Stimulated activated naive CD8-positive, alpha-beta T cell treated with anti-CD3 and anti-CD28 coated beads, Interleukin-15, Interleukin-2, amounts not matched to agents 100 ng/mL and 50 ng/mL, for 24 hours (primary cell): ENCODE measurements around the gene IREB2.
"Not testable (repeated sequence)": the region's sequence is repeated elsewhere in the genome, so short reads cannot be mapped to it uniquely, and the experiment has no call there.

Experiments
- H3K27ac Mint-ChIP-seq: one replicate; pipeline ENCODE4 v1.8.0; 2021; ENCODE audit warnings: mild to moderate bottlenecking, mixed read lengths
- H3K27me3 Mint-ChIP-seq: one replicate; pipeline ENCODE4 v1.8.0; 2021; ENCODE audit warnings: mixed read lengths
- H3K36me3 Mint-ChIP-seq: one replicate; pipeline ENCODE4 v1.8.0; 2021; ENCODE audit warnings: low read depth, mixed read lengths
- H3K4me1 Mint-ChIP-seq: one replicate; pipeline ENCODE4 v1.8.0; 2021; ENCODE audit warnings: low read depth, mixed read lengths
- H3K4me3 Mint-ChIP-seq: one replicate; pipeline ENCODE4 v1.8.0; 2021; ENCODE audit warnings: mild to moderate bottlenecking, mixed read lengths
- H3K9me3 Mint-ChIP-seq: one replicate; pipeline ENCODE4 v1.8.0; 2021; ENCODE audit warnings: mixed read lengths

The IREB2 gene

DNA sequence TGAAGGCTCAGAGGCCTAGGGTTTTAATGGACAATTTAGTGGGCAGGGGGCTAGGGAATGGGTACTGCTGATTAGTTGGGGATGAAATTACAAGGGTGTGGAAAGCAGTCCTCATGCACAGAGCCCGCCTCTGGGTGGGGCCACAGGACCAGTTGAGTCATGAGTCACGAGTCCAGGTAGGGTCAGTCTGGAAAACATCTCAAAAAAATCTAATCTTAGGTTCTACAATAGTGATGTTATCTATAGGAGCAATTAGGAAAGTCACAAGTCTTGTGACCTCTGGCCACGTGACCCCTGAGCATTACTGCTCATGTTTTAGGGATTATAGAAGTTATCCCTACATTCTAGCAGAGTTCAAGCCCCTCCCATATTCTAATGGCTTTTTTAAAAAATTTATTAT lies 18.6 kb upstream of the IREB2 start:
- H3K36me3 Mint-ChIP-seq, result no peaks in the 10 kb centered on the region
- peaks cover 8% of the 10 kb centered on the region for H3K27me3 Mint-ChIP-seq
- no peaks in the 10 kb centered on the region for H3K9me3 Mint-ChIP-seq
- H3K27ac Mint-ChIP-seq, result no peak overlapping the region
- no peaks in the 10 kb centered on the region for H3K4me1 Mint-ChIP-seq
- H3K4me3 Mint-ChIP-seq, result no peak overlapping the region

DNA sequence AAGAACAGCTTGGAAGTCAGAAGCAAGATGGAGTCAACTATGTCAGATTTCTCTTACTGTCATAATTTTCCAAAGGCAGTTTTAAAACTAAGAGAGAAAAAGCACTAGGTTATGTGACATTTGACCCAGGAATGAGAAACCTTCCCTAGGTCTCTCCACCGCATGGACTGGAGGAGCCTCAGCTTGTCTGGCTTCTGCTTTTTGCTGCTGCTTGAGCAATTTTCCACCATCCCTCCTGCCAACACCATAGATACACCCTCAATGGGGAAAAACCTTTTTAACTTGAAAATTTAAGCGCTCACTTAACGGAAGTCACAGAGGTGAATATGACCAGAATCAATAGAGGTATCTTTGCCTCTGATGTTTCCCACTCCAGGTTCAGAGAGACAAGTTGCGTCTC lies 17.8 kb upstream of the IREB2 start:
- H3K9me3 Mint-ChIP-seq, result no peaks in the 10 kb centered on the region
- peaks cover 5% of the 10 kb centered on the region for H3K27me3 Mint-ChIP-seq
- H3K36me3 Mint-ChIP-seq, result no peaks in the 10 kb centered on the region
- no peak overlapping the region for H3K27ac Mint-ChIP-seq
- peaks cover 3% of the 10 kb centered on the region for H3K4me1 Mint-ChIP-seq
- H3K4me3 Mint-ChIP-seq, result no peak overlapping the region

DNA sequence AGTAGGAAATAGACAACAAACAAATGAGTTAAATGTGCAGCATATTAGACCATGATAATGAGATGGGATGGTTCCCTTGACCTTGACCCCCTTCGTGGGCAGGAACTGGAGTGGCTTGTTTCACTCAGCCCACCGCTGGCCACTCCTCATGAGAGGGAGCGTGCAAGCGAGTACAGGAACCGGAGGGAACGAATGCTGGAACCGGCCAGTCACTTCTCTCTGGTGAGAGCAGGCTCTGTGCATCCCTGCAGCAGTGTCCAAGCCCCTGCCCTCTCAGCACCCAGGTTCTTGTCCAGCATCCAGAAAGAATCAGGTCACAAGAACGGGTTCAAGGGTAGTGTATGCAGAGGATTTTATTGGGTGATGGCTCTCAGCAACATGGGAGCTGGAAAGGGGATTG lies 17.2 kb upstream of the IREB2 start:
- Mint-ChIP-seq H3K9me3 (no peaks in the 10 kb centered on the region), H3K4me3 (no peak overlapping the region), H3K27me3 (peaks cover 5% of the 10 kb centered on the region), H3K27ac (no peak overlapping the region), H3K36me3 (no peaks in the 10 kb centered on the region), H3K4me1 (peaks cover 8% of the 10 kb centered on the region)

DNA sequence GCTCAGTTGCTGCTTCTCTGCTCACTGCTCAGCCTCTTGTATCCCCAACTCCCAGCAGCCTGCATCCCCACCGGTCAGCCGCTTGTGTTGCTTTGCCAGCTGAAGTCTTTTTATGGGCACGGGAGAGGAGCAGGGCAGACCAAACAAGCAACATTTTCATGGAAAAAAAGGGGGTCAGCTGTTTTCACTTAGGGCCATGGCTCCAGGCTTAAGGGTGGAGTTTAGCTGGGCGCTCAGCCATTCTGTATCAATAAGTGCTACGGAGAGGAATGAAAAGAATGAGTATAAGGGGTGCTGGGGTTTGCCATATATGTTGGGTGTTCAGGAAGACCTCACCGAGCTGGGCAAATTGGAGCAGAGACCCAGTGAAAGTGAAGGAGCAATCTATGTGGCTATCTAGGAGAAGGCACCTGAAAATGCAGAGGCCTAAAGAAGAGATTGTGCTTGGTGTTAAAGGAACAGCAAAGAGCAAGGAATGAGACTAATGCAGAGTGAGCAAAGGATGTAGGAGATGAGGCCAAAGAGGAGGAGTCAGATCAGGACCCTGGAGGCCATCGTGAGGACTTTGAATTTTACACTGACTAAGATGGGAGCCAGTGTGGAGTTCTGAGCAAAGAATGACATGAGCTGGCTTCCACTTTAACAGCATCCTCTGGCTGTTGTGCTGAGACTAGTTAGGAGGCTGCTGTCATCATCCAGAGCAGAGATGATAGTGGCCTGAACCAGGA lies 16.6 kb upstream of the IREB2 start:
- H3K27me3 Mint-ChIP-seq, result peaks cover 5% of the 10 kb centered on the region
- no peaks in the 10 kb centered on the region for H3K36me3 Mint-ChIP-seq
- no peak overlapping the region for H3K27ac Mint-ChIP-seq
- H3K9me3 Mint-ChIP-seq, result no peaks in the 10 kb centered on the region
- peaks cover 15% of the 10 kb centered on the region for H3K4me1 Mint-ChIP-seq
- no peak overlapping the region for H3K4me3 Mint-ChIP-seq

DNA sequence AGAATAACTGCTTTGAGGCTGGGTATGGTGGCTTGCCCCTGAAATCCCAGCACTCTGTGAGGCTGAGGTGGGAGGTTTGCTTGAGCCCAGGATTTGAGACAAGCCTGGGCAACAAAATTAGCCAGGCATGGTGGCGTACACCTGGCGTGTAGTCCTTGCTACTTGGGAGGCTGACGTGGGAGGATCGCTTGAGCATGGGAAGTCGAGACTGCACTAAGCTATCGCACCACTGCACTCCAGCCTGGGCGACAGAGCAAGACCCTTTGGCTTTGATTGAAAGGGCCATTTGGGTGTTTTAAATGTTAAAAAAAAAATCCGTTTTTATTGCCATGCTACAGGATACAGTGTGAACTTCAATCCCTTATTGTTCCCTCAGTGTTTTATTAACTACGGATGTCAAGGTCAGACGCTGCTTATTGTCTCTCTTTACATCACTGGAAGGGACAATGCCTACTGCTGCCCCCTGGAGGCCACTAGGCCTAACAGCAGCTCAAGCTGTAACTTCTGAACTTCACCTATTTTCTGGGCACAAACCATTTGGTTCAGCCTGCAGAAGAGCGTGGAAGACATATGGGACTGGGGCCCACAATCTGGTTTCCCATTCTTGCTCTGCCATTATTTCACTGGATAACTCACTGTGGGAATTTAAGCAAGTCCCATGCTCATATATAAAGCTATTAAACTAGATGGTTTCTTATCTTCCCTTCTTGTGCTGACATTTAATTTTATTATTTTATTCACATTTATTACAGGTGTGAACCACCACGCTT lies 15.3 kb upstream of the IREB2 start:
- peaks cover 15% of the 10 kb centered on the region for H3K4me1 Mint-ChIP-seq
- no peaks in the 10 kb centered on the region for H3K36me3 Mint-ChIP-seq
- H3K27me3 Mint-ChIP-seq, result peaks cover 5% of the 10 kb centered on the region
- H3K27ac Mint-ChIP-seq, result no peak overlapping the region
- no peak overlapping the region for H3K4me3 Mint-ChIP-seq
- no peaks in the 10 kb centered on the region for H3K9me3 Mint-ChIP-seq

DNA sequence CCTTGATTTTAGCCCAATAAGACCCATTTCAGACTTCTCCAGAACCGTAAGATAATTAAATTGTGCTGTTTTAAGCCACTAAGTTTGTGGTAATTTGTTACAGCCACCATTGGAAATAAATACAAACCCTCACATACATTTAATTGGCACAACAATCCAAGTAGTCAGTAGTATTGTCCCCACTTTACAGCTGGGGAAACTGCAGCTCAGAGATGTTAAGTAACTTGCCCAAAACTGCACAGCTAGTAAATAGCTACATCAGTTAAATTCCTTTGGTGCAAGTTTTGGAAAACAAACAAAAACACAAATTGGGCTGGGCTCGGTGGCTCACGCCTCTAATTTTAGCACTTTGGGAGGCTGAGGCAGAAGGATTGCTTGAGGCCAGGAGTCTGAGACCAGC lies 13.3 kb upstream of the IREB2 start:
- Mint-ChIP-seq H3K36me3 (no peaks in the 10 kb centered on the region), H3K4me3 (no peak overlapping the region), H3K4me1 (peaks cover 15% of the 10 kb centered on the region), H3K27me3 (peaks cover 5% of the 10 kb centered on the region), H3K27ac (no peak overlapping the region), H3K9me3 (no peaks in the 10 kb centered on the region)

DNA sequence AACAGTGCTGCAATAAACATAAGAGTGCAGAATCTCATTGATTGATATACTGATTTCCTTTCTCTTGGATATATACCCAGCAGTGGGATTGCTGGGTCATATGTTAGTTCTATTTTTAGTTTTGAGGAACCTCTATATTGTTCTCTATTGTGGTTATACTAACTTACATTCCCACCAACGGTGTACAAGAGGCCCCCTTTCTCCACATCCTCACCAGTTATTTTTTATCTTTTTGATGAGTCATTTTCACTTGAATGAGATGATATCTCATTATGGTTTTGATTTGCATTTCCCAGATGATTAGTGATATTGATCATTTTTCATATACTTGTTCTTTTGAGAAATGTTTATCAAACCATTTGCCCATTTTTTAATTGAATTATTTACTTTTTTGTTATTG lies 12.4 kb upstream of the IREB2 start:
- H3K9me3 Mint-ChIP-seq, result no peaks in the 10 kb centered on the region
- no peak overlapping the region for H3K27ac Mint-ChIP-seq
- no peaks in the 10 kb centered on the region for H3K36me3 Mint-ChIP-seq
- H3K4me1 Mint-ChIP-seq, result peaks cover 15% of the 10 kb centered on the region
- H3K4me3 Mint-ChIP-seq, result no peak overlapping the region
- H3K27me3 Mint-ChIP-seq, result peaks cover 5% of the 10 kb centered on the region

DNA sequence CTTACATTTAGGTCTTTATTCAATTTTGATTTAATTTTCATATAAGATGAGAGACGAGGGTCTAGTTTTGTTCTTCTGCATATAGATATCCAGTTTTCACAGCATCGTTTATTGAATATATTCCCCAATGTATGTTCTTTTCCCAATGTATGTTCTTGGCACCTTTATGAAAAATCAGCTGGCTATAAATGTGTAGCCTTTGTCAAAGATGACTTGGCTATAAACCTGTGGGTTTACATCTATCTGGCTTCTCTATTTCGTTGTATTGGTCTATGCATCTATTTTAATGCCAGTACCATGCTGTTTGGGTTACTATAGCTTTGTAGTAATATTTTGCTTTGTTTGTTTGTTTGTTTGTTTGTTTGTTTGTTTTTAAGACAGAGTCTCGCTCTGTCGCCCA lies 11.7 kb upstream of the IREB2 start:
- H3K4me1 Mint-ChIP-seq, result peaks cover 15% of the 10 kb centered on the region
- peaks cover 9% of the 10 kb centered on the region for H3K27me3 Mint-ChIP-seq
- H3K4me3 Mint-ChIP-seq, result no peak overlapping the region
- H3K36me3 Mint-ChIP-seq, result no peaks in the 10 kb centered on the region
- no peak overlapping the region for H3K27ac Mint-ChIP-seq
- H3K9me3 Mint-ChIP-seq, result no peaks in the 10 kb centered on the region

DNA sequence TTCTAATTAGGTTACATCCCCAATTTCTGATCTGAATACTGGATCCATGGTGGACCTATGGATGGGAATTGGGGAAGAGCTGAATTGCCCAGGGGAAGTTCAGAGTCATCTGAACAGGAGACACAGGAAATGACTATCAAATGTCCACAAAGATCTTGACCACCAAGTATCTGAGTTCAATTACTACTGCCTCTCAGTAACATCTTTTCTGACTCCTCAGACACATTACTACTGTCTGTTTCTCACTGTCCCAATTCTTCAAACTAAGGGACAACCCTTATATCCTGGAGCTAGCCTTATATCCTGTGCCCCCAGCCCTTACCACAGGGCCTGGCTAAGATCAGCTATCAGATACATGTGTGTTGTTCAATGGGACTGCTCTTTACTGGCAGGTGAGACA lies 10.1 kb upstream of the IREB2 start:
- peaks cover 9% of the 10 kb centered on the region for H3K27me3 Mint-ChIP-seq
- H3K4me3 Mint-ChIP-seq, result no peak overlapping the region
- H3K4me1 Mint-ChIP-seq, result peaks cover 24% of the 10 kb centered on the region
- no peaks in the 10 kb centered on the region for H3K9me3 Mint-ChIP-seq
- no peaks in the 10 kb centered on the region for H3K36me3 Mint-ChIP-seq
- H3K27ac Mint-ChIP-seq, result peak overlapping the region; percentile 58

DNA sequence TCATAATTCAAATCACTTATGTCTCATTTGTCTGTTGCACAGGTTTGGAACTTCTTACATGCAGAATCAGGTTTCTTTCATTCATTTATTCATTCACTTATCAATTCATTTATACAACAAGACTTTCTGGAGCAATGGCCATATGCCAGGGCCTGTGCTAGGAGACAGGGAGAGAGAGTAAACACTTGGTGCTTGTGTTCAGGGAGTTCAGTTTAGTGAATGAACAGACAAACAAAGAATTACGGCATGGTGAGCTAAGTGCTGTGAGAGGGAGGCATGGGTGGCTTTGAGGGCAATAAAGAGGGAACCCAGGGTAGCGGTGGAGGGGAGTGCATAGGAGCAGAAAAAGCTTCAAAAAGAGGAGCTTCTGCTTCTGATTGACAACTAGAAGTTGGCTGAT lies 8.5 kb upstream of the IREB2 start:
- peaks cover 4% of the 10 kb centered on the region for H3K27me3 Mint-ChIP-seq
- H3K4me3 Mint-ChIP-seq, result no peak overlapping the region

DNA sequence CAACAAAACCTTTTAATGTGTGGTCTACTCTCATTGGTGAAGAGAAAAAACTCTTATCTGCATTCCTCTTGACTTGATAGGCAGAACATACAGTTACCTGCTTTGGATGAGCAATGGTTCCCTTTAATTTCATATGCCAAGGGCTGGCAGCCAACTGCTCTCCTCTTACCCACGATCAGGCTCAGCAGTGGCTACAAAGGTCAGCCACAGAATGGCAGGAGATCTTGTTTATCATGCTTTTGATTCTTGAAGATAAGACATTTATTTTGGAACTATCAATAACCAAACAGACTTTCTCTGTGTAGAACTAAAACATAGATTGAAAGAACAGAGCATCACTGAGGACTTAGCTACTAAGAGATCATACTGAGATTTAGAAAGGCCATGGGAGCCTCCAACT lies 6.1 kb upstream of the IREB2 start:
- H3K4me1 Mint-ChIP-seq, result peaks cover 13% of the 10 kb centered on the region
- H3K4me3 Mint-ChIP-seq, result no peak overlapping the region
- no peaks in the 10 kb centered on the region for H3K9me3 Mint-ChIP-seq
- no peaks in the 10 kb centered on the region for H3K36me3 Mint-ChIP-seq
- peak overlapping the region; percentile 26 for H3K27ac Mint-ChIP-seq
- H3K27me3 Mint-ChIP-seq, result peaks cover 4% of the 10 kb centered on the region

More for the DNA sequence above, 8.5 kb upstream of the IREB2 start:
- peaks cover 24% of the 10 kb centered on the region for H3K4me1 Mint-ChIP-seq
- H3K36me3 Mint-ChIP-seq, result no peaks in the 10 kb centered on the region
- H3K9me3 Mint-ChIP-seq, result no peaks in the 10 kb centered on the region
- no peak overlapping the region for H3K27ac Mint-ChIP-seq

DNA sequence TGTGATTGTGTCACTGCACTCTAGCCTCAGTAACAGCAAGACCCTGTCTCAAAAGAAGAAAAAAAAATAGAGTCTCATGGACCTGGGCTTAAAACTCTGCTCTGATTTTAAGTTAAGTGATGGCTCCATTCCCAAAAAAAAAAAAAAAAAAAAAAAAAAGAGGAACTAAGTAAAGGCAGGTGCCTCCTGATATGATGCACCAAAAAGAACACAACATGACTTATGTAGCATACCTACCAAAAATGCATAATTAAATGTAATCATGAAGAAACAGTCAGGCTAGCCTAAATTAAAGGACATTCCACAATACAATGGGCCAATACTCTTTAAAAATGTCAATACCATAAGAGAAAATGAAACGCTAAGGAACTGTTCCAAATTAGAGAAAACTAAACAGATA lies 5.4 kb upstream of the IREB2 start:
- no peaks in the 10 kb centered on the region for H3K9me3 Mint-ChIP-seq
- H3K4me3 Mint-ChIP-seq, result no peak overlapping the region
- H3K27ac Mint-ChIP-seq, result no peak overlapping the region
- H3K27me3 Mint-ChIP-seq, result peaks cover 4% of the 10 kb centered on the region
- H3K36me3 Mint-ChIP-seq, result no peaks in the 10 kb centered on the region
- peaks cover 13% of the 10 kb centered on the region for H3K4me1 Mint-ChIP-seq

DNA sequence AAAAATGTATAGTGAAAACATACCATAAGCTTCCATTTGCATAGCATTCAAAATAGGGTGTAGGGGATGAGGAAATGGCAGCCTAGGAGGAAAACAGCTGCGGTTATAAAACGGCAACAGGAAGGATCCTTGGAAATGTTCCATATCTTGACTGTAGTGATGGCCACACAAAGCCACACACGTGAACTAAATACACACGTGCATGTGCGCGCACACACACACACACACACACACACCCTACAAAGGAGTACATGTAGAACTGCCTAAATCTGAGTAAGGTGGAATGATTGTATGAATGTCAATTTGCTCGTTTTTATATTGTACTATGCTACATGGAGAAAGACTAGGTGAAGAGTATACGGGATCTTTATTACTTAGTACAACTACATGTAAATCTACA lies 3.9 kb upstream of the IREB2 start:
- Mint-ChIP-seq H3K9me3 (no peaks in the 10 kb centered on the region), H3K27ac (no peak overlapping the region), H3K36me3 (peaks cover 4% of the 10 kb centered on the region), H3K4me3 (no peak overlapping the region), H3K4me1 (peaks cover 17% of the 10 kb centered on the region), H3K27me3 (peaks cover 4% of the 10 kb centered on the region)

DNA sequence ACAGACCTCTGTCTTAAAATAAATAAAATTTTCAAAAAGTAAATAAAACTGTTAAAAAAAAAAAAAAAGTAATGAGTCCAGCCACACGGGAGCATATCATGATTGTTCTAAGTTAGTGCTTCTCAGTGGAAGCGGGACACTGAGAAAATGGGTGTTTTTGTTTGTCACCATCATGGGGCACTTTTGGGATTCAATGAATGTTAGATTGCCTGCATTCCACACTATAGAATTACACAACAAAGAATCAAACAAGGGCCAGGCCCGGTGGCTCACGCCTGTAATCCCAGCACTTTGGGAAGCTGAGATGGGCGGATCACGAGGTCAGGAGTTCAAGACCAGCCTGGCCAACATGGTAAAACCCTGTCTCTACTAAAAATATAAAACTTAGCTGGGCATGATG lies 3.3 kb upstream of the IREB2 start:
- H3K4me3 Mint-ChIP-seq, H3K36me3 Mint-ChIP-seq, H3K27ac Mint-ChIP-seq, H3K9me3 Mint-ChIP-seq, H3K27me3 Mint-ChIP-seq: not testable (repeated sequence)
- peaks cover 22% of the 10 kb centered on the region for H3K4me1 Mint-ChIP-seq

DNA sequence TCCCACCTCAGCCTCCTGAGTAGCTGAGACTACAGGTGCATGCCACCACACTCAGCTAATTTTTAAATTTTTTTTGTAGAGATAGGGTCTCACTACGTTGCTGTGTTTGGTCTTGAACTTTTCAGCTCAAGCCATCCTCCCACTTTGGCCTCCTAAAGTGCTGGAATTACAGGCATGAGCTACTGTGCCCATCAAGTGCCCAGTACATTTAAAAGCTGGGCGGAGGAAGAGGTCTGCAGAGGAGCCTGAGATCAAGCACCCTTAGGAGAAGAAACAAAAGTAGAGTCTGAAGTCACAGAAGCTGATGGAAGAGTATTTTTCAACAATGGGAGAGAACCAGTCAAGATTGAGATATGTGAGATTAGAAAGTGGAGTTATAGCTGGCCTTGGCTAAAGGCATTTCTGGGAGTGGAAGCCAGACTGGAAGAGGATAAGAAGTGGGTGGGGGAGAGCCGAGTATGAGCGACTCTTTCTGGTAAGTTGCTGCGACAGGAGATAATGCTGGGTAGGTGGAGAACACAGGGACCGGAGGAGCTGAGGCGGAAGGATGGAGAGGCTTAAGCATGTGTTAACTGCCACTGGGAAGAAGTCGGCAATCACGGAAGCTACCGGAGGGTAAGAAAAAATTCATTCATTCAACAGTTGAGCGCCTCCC lies 782 bp upstream of the IREB2 start:
- Mint-ChIP-seq H3K9me3 (no peaks in the 10 kb centered on the region), H3K27ac (peak overlapping the region; percentile 99), H3K36me3 (peaks cover 28% of the 10 kb centered on the region), H3K4me3 (peak overlapping the region; percentile 94), H3K27me3 (no peaks in the 10 kb centered on the region), H3K4me1 (peaks cover 41% of the 10 kb centered on the region)
